GM12873 (cell line): ENCODE data around the gene FAM110D.

Experiments
- CTCF ChIP-seq: IDR thresholded peaks from 2 replicates; pipeline ENCODE4 v1.5.1; 2012; ENCODE audit warnings: low read depth, mild to moderate bottlenecking, moderate library complexity, low read length, control low read depth; ENCODE audit not compliant: insufficient read depth; ENCODE audit errors: missing control alignments

The FAM110D gene

GRCh38 chr1:26180010-26180506, 21.2 kb downstream of the FAM110D start:
- TF ChIP-seq CTCF = no peak

GRCh38 chr1:26181586-26182382, 22.9 kb downstream of the FAM110D start:
- no peak for TF ChIP-seq CTCF

GRCh38 chr1:26182383-26182696, 23.5 kb downstream of the FAM110D start:
- no peak for TF ChIP-seq CTCF

GRCh38 chr1:26184086-26184485, 25.2 kb downstream of the FAM110D start:
- TF ChIP-seq CTCF = no peak

- TF ChIP-seq CTCF = no peak
These were observed 26.0 kb downstream of the FAM110D start for GRCh38 chr1:26184883-26185282.

GRCh38 chr1:26187882-26188281, 29.0 kb downstream of the FAM110D start:
- TF ChIP-seq CTCF = no peak

GRCh38 chr1:26188477-26188876, 29.6 kb downstream of the FAM110D start:
- no peak for TF ChIP-seq CTCF
